GM18909 (cell line): ENCODE measurements around the gene KANK3.
A peak's percentile ranks its signal among the peaks of the same experiment; 100 is the strongest.
"Not testable (repeated sequence)": the region's sequence is repeated elsewhere in the genome, so short reads cannot be mapped to it uniquely, and the experiment has no call there.

Experiments
- ATAC-seq: cut with Tn5 transposase; IDR thresholded peaks from one replicate; pipeline ENCODE4 v1.9.1; 2021; ENCODE audit warnings: mild to moderate bottlenecking; ENCODE audit not compliant: unreplicated experiment, poor library complexity

KANK3 gene

DNA sequence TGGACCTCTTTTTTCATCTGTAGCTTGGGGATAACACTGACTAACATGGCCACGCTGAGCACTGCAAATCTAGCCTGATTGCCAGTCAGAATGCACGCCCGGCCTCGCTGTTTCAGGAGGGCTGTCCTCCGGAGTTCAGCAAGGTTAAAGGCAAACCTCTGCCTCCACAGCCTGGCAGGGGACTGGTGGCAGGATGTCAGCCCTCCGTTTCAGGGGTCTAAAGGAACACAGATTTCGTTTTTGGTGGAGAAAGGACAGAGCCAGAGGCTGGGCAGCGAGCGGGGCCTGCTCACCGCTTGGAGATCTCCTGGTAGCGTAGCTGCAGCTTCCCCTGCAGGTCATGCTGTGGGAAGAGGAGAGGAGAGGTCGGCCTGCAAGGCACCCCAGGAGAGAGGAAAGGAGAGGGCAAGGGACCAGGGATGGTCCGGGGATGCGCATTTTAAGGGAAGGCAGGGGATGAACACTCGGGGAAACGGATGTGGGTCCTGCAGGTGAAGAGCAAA, 22.4 kb downstream of the KANK3 start:
- ATAC-seq: peak; percentile 15

DNA sequence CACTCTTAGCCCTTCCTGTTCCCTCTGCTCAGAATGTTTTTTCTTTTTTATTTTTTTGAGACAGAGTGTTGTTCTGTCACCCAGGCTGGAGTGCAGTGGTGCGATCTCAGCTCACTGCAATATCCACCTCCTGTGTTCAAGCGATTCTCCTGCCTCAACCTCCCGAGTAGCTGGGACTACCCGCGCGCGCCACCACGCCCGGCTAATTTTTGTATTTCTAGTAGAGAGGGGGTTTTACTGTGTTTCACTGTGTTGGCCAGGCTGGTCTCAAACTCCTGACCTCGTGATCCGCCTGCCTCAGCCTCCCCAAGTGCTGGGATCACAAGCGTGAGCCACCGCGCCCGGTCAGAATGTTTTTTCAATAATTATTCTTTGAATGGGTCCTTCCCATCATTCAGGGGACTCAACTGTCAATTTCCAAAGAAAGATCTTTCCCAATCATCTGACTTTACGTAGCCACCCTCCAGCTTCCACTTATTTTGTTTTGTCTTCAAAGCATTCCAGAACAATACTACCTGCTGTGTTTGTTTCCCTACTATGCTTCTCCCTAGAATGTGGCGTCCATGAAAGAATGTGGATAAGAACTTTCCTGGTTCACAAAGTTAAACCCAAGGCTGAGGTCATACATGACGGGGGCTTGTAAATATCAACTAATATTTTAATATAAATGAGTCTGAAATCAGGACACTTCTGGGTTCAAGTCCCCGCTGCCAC, 23.1 kb downstream of the KANK3 start:
- ATAC-seq: no peak

DNA sequence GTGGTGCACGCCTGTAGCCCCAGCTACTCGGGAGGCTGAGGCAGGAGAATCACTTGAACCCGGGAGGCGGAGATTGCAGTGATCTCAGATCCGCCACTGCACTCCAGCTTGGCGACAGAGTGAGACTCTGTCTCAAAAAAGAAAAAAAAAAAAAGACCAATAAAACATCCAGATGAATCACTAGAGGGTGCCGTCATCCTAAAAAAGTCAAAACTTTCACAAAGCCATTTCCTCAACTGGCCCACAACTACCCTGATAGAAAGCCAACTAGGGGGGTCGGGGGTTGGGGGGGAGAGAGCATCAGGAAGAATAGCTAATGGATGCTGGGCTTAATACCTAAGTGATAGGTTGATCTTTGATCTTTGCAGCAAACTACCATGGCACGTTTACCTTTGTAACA, 24.2 kb downstream of the KANK3 start:
- ATAC-seq: not testable (repeated sequence)

DNA sequence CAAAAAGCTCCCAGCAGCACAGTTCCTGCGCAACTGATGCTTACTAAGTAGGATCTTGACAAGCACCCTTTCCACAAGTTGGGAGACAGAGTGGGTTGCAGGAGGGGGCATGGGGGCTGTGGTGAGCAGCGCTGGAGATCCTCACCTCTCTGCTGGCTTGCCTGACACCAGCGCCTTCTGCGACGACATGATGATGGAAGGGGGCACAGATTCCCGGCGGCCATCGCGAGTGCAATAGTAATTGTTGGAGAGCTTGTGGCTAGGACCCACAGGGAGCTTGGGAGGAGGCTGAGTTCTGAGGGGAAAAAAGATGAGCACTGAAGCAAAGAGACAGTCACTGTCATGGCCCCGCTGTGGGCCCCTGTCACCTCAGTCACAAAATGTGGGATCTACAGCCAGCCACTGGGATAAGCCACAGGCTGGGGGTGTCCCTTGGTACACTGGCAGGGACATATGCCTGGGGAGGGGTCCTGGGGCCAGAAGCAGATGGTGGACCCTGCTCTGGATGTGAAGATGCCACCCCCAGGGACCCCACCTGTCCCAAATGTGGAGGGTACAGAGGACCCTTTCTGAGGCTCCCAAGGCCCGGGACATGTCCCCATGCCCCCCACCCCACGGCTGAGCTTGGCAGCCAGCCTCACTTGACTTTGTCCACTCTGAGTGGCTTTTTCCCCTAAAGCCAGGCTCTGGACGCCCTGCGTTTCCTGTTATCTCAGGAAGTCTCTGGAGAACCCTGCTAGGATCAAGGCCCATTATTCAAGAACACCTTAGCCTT, 26.5 kb downstream of the KANK3 start:
- no peak for ATAC-seq

DNA sequence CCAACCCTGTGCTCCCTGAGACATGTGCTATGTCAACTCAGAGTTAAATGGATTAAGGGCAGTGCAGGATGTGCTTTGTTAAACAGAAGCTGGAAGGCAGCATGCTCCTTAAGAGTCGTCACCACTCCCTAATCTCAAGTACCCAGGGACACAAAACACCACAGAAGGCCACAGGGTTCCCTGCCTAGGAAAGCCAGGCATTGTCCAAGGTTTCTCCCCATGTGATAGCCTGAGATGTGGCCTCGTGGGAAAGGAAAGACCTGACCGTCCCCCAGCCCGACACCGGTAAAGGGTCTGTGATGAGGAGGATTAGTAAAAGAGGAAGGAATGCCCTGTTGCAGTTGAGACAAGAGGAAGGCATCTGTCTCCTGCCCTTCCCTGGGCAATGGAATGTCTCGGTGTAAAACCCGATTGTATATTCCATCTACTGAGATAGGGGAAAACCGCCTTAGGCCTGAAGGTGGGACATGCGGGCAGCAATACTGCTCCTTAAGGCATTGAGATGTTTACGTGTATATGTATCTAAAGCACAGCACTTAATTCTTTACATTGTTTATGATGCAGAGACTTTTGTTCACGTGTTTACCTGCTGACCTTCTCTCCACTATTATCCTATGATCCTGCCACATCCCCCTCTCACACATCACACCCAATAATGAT, 28.0 kb downstream of the KANK3 start:
- ATAC-seq: not testable (repeated sequence)

DNA sequence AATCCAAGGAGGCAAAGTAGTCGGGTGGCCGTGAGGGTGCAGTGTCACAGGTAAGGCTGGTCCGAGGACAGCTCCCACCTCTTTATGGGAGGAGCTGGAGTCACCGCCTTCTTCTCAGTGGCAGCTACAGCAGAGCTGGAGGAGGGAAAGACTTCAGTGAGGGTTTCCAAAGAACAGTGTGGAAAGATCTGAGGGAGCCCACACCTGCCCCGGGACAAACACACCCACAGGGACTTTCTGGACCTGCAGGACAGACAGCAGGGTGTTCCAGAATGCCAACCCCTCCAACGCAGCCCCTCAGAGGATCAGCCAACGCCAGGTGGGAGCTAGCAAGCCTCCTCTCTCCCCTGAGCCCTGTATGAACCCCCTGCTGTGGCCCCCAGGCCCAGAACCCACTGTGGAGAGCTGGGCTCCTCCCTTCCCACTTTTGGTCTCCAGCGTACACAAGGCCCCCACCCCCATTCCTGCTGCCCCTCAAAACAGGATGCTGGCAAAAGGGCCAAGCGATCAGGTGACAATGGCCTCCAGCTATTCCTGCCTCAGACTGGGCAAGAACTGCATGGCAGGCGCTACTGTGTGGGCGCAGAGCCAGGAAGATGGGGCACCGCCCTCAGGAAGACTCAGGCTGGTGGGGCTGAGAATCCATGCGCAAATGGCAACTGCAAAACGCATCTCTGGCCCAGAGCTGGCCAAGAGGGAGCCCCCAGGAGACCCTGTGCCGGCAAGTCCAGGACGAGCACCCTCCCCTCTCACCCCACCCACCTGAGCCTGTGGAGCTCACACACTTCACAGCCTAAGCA, 31.4 kb downstream of the KANK3 start:
- no peak for ATAC-seq

DNA sequence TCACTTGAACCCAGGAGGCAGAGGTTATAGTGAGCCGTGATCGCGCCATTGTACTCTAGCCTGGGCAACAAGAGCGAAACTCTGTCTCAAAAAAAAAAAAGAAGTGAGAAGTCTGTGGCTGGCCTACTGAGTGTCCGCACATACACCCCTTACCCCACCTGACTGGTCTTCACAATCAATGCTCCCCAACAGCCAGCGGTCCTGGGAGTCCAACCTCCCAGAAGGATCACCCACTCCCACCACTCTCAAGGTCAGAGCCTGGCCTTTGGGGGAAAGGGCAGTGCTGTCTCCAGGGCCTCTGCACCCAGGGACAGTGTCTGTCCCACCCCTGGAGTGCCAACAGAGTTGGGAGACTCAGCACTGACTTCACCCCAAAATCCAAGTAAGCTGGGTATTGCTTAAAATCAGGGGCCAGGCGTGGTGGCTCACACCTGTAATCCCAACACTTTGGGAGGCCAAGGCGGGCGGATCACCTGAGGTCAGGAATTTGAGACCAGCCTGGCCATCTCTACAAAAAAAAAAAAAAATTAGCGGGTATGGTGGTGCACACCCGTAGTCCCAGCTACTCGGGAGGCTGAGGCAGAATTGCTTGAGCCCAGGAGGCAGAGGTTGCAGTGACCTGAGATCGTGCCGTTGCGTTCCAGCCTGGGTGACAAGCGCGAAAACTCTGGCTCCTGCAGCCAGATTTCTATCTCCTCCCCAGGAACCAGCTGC, 32.6 kb downstream of the KANK3 start:
- ATAC-seq: no peak

DNA sequence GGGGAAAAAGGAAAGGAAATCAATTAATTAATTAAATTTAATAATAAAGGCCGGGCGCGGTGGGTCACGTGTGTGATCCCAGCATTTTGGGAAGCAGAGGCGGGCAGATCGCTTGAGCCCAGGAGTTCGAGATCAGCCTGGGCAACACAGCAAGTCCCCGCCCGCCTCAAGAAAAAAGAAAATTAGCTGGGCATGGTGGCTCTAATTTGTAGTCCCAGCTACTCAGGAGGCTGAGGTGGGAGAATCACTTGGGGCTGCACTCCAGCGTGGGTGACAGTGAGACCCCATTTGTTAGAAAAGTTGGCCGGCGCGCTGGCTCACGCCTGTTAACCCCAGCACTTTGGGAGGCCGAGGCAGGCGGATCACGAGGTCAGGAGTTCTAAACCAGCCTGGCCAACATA, 34.2 kb downstream of the KANK3 start:
- no peak for ATAC-seq

DNA sequence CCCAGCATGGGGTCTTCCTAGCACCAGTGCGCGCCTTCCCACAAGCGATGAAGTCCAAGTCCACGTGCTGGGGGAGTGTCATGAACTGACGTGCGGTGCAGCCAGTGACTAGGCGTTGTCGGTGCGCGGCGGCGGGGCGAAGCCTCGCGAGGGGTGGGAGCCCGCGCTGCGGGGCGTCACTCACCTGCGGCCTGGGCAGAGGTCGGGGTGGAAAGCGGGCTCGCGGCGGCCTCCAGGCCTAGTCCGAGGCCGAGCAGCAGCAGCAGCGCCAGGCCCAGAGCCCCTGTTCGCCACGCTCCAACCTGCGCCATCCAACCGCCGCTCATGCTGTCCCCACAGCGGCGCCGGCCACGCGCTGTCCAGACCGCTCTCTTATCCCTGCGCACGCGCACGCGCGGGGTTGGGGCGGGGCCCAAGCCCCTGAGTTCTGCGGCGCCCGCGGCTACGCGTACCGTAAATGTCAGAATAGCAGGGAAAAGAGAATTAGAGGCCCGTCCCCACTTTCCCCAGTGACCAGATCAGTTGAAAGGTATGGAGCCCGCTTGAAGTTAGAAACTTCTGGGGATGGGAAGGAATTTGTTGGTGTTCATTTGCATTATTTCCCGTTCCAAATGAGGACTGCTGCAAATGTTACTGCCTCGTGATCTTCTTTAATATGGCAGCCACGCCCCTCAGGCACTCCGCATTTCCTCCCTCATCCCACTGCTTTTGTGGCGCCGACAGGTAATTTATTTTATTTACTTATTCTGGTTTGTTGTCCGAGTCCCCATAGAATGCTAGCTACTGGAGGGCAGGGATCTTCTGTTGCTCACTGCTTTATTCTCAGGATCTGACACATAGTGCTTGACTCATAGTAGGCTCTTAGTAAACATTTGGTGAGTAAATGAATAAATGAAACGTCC, 34.8 kb downstream of the KANK3 start, which contains the start of gene CD320:
Gene CD320 (minus strand): TSS at position 394 of the 902 bp plus-strand sequence. CDS start 68 bp downstream, at position 326.
- ATAC-seq: peak; percentile 78

DNA sequence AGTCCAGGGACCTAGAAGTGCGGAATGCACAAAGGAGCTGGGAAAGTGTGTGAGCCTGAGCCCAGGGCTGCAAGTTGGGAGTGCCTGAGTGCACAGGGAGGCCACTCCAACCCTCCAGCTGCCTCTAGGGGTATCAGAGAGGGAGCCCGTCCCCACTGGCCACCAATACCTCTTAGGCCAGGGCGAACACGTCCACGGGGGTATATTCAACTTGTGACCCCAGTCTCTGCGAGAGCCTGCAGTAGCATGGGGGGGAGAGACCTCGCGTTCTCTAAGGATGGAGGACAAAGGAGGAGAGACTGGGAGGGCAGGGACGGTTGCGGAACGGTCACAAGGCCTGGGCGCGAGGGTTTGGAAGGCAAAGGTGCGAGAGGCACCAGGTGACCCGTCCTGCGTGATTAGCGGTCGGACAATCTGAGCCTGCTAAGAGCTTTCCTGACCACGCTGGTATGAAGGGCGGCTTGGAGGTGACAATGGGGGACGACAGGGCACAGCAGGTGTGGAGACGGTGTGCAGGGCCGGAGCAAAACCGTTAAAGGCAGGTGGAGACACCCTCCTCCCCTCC, 35.6 kb downstream of the KANK3 start:
- ATAC-seq: no peak

DNA sequence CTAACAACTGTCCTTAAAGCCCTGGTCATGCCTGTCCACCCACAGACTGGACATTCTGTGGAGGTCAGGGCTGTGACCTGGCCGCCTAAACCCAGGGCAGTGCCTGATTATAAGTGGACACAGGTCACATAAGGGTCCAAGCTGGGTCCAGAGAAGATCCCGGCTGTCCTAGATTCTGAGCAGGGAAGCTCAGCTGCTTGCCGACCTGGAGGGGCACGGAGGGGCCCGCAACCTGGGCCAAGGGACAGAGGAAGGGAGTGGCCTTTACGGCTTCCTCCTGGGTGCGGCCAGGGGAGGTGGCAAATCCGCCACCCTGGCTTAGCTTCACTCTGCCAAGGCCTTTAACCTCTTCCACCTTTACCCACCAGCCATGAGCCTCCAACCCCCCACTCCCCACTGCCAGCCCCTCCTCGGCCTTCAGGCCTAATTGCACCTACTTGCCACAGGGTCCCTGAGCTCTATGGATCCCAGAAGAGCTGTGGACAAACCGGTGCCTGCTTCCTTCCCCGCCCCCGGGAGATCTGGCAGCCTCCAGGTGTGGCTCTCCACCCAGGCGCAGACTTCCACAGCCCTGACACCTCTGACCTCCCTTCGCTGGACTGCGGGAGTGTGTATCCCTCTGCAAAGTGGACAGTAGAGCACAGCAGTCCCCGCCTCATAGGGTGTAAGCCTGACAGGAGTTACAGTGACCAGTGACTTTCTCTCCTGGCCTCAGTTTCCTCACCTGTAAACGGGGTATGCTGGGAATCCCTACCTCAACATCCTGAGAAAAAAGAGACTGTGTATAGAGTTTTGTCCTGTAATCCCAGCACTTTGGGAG, 36.6 kb downstream of the KANK3 start:
- no peak for ATAC-seq

DNA sequence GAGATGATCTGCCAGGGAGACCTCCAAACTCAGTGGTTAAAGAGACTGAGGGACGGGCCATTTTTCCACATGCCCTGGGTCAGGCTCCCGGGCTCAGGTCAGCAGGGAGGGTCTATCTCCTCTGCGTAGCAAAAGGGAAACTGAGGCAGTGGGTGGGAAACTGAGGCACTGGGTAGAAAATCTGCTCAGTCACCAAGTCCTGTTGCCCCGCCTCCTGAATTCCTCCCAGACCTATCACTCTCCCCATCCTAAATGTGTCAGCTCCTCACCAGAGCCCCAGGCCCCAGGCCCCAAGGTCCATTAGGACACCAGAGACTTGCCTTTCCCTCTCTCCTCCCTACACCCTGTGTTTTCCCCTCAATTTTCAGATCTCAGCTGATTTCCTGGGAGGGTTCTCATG, 37.3 kb downstream of the KANK3 start:
- ATAC-seq: no peak

DNA sequence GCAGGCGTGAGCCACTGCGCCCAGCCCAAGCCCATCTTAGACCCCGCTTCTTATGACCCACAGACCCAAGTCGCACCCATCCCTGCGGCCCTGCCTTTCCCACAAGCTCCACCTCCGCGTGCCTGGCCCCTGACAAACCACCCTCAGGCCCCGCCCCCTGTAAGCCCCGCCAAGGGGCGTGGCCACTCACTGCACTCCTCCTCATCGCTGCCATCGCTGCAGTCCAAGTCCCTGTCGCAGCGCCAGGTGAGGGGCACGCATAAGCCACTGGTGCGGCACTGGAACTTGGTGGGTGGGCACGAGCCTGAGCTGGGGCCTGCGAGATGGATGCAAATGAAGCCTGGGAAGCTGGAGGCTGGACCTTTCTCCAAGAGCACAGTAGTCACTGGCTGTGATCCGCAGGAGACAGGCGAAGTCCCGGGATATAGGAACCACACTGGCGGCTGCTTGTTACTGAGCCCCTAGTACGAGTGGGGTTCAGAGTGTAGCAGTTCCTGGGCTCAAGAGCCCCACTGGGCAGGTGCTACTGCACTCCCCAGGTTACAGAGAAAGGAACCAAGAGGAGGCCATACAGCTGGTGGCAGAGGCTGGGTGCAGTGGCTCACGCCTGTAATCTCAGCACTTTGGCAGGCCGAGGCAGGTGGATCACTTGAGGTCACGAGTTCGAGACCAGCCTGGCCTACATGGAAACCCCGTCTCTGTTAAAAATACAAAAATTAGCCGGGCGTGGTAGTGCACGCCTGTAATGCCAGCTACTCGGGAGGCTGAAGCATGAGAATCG, 38.0 kb downstream of the KANK3 start:
- no peak for ATAC-seq

DNA sequence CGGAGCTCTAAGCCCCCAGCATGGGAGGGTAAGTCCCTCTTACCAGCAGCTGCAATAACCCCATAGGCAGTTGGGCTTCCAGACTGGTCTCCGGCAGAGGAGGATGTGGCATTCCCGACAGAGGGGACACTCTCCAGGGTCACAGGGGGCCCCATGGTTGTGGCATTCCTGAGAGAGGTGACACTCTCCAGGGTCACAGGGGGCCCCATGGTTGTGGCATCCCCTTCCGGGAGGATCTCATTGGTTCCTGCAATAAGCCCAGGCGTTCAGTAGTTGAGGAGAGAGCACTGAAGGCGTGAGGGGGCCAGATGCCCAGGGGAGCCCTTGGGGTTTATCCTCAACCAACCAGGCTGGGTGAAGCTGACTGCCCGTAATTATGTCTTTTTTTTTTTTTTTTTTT, 40.3 kb downstream of the KANK3 start:
- no peak for ATAC-seq

DNA sequence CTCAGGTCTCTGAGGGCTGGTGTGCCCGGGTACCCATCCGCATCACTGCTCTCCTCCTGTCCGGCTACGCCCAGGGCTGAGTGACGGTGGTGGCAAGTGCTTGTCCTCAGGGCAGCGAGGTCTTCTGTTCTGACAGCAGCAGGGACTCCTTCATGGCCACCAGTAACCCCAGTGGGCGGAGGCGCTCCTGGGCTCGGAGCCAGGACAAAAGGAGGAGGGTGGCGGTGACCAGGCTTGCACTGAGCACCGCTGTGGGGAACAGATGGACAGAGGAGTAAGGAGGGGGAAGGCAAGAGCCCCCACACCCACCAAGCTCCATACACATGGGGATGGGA, 40.7 kb downstream of the KANK3 start:
- ATAC-seq: no peak

DNA sequence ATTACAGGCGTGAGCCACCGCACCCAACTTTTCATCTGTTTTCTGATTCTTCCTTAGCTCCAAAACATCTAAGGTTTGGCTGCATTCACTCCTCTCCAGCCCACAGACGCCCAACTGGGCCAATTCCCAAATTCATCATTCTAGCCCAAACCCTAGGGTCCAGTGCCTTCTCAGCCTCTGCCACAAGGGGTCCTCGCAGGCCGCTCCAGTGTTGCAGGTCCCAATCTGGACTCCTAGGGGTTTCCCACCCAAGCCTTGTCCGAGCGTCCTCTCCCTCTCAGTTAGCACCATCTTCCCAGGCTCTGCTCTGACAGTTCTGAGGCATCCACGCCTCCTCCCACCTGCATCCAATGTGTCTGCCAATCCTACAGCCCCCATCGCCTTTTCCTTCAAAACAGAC, 51.7 kb downstream of the KANK3 start:
- not testable (repeated sequence) for ATAC-seq

DNA sequence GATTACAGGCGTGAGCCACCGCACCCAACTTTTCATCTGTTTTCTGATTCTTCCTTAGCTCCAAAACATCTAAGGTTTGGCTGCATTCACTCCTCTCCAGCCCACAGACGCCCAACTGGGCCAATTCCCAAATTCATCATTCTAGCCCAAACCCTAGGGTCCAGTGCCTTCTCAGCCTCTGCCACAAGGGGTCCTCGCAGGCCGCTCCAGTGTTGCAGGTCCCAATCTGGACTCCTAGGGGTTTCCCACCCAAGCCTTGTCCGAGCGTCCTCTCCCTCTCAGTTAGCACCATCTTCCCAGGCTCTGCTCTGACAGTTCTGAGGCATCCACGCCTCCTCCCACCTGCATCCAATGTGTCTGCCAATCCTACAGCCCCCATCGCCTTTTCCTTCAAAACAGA, 66.6 kb downstream of the KANK3 start:
- ATAC-seq: not testable (repeated sequence)
